Fibroblast of mammary gland (primary cell): Measurements from ENCODE around the gene CCDC138.
A peak's percentile ranks its signal among the peaks of the same experiment; 100 is the strongest.

Experiments used
- DNase-seq: peaks from one replicate; pipeline ENCODE4 v3.0.0-alpha.2; 2010; ENCODE audit warnings: low read depth
- H3K4me3 ChIP-seq: 2 replicates; pipeline ENCODE4 v1.5.1; 2011; ENCODE audit warnings: low read depth, mild to moderate bottlenecking, low read length, moderate library complexity; ENCODE audit not compliant: control insufficient read depth
- CTCF ChIP-seq: conservative IDR thresholded peaks from 2 replicates; pipeline ENCODE4 v1.5.1; 2011; ENCODE audit warnings: low read depth, low read length, inconsistent platforms; ENCODE audit not compliant: control insufficient read depth, insufficient read depth

Gene CCDC138

GRCh38 chr2:108813732-108814131 lies 27.2 kb downstream of the CCDC138 start:
- H3K4me3 ChIP-seq: no peak overlapping the region
- TF ChIP-seq CTCF: no peak
- DNase-seq: peak; percentile 11

- no peak overlapping the region for H3K4me3 ChIP-seq
- no peak for TF ChIP-seq CTCF
- DNase-seq: no peak
Measured at GRCh38 chr2:108820482-108820881, 33.9 kb downstream of the CCDC138 start.

DNA sequence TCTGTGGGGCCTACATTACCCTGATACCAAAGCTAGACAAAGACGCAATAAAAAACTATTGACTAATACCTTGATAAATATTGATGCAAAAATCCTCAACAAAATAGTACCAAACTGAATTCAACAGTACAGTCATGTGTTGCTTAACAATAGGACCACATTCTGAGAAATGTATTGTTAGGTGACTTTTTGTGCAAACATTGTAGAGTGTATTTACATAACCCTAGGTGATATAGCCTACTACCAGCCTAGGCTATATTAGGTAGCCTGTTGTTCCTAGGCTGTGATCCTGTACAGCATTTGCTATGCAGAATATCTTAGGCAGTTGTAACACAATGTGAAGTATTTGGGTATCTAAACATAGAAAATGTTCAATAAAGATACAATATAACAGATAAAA lies 36.7 kb downstream of the CCDC138 start:
- H3K4me3 ChIP-seq: no peak overlapping the region
- DNase-seq: no peak
- TF ChIP-seq CTCF: no peak

- H3K4me3 ChIP-seq: no peak overlapping the region
- no peak for DNase-seq
- no peak for TF ChIP-seq CTCF
Measured at GRCh38 chr2:108824316-108825070, 37.9 kb downstream of the CCDC138 start.

DNA sequence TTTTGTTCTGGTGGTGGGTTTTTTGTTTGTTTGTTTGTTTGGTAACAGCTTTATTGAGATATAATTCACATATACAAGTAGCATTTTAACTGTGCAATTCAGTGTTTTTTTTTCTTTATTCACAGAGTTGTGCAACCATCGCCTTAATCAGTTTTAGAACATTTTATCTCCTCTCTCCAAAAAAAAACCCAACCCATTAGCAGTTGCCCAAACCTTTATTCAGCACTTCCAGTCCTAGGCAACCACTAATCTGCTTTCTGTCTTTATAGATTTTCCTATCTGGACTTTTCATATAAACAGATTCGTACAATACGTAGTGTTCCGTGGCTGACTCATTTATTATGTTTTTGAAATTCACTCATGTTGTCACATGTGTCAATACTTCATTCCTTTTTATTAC lies 38.7 kb downstream of the CCDC138 start:
- no peak overlapping the region for H3K4me3 ChIP-seq

GRCh38 chr2:108825736-108826135 lies 39.2 kb downstream of the CCDC138 start:
- DNase-seq: peak; percentile 23
- no peak overlapping the region for H3K4me3 ChIP-seq
- no peak for TF ChIP-seq CTCF

More for the DNA sequence above, 38.7 kb downstream of the CCDC138 start:
- no peak for TF ChIP-seq CTCF
- DNase-seq: peak; percentile 8

- no peak for DNase-seq
- no peak for TF ChIP-seq CTCF
- H3K4me3 ChIP-seq: no peak overlapping the region
Measured at GRCh38 chr2:108829578-108830310, 43.2 kb downstream of the CCDC138 start.
